HUES64 (cell line): ENCODE data around the gene RRAS2.

Experiments
- H3K27ac ChIP-seq: 2 replicates; pipeline ENCODE4 v1.7.0; 2013; ENCODE audit warnings: low read depth, low read length, inconsistent platforms
- H3K27me3 ChIP-seq: 2 replicates; pipeline ENCODE4 v1.6.1; 2013; ENCODE audit warnings: mild to moderate bottlenecking, low read length; ENCODE audit not compliant: insufficient read depth
- H3K36me3 ChIP-seq: 2 replicates; pipeline ENCODE4 v1.6.1; 2013; ENCODE audit warnings: mild to moderate bottlenecking, low read length; ENCODE audit not compliant: insufficient read depth
- H3K4me1 ChIP-seq: 2 replicates; pipeline ENCODE4 v1.6.1; 2013; ENCODE audit warnings: mild to moderate bottlenecking, low read length, moderate library complexity; ENCODE audit not compliant: insufficient read depth
- H3K4me3 ChIP-seq: 2 replicates; pipeline ENCODE4 v1.5.1; 2013; ENCODE audit warnings: mild to moderate bottlenecking, low read length, moderate library complexity
- H3K9ac ChIP-seq: 2 replicates; pipeline ENCODE4 v1.6.1; 2013; ENCODE audit warnings: mild to moderate bottlenecking, low read depth, low read length
- H3K9me3 ChIP-seq: 2 replicates; pipeline ENCODE4 v1.6.1; 2013; ENCODE audit warnings: low read depth, low read length; ENCODE audit not compliant: insufficient read depth
- WGBS: fragments of 150-250, 120-280 bp; methylation state at CpG from one replicate; pipeline ENCODE4 v1.1.7; 2013; ENCODE audit warnings: missing lambda C conversion rate; 5-methylcytosine and 5-hydroxymethylcytosine counted together

RRAS2 gene

GRCh38 chr11:14320020-14320419, 39.0 kb downstream of the RRAS2 start:
- H3K27me3 ChIP-seq: no peaks in the 10 kb centered on the region
- peak overlapping the region; percentile 28 for H3K27ac ChIP-seq
- no peaks in the 10 kb centered on the region for H3K9me3 ChIP-seq
- peaks cover 36% of the 10 kb centered on the region for H3K4me1 ChIP-seq
- H3K9ac ChIP-seq: no peak overlapping the region
- no peaks in the 10 kb centered on the region for H3K36me3 ChIP-seq
- 95% methylated on average over 3 of the region's 3 CpGs for WGBS
- H3K4me3 ChIP-seq: no peak overlapping the region

GRCh38 chr11:14318581-14318981, 40.4 kb downstream of the RRAS2 start:
- Histone ChIP-seq H3K9me3 (no peaks in the 10 kb centered on the region), H3K4me1 (peaks cover 30% of the 10 kb centered on the region), H3K9ac (no peak overlapping the region), H3K4me3 (no peak overlapping the region), H3K27me3 (no peaks in the 10 kb centered on the region), H3K27ac (0 out of 2 replicates have a peak overlapping the region, but pooled peaks have one; percentile 13), H3K36me3 (no peaks in the 10 kb centered on the region)
- WGBS: 80% methylated on average over 1 of the region's 1 CpG

- no peaks in the 10 kb centered on the region for H3K36me3 ChIP-seq
- 94% methylated on average over 7 of the region's 7 CpGs for WGBS
- H3K27ac ChIP-seq: no peak overlapping the region
- no peaks in the 10 kb centered on the region for H3K27me3 ChIP-seq
- H3K9ac ChIP-seq: no peak overlapping the region
- H3K4me3 ChIP-seq: no peak overlapping the region
- H3K9me3 ChIP-seq: no peaks in the 10 kb centered on the region
- peaks cover 34% of the 10 kb centered on the region for H3K4me1 ChIP-seq
These were observed 41.2 kb downstream of the RRAS2 start for GRCh38 chr11:14317659-14318325.

GRCh38 chr11:14315130-14315529, 43.9 kb downstream of the RRAS2 start:
- Histone ChIP-seq H3K27me3 (no peaks in the 10 kb centered on the region), H3K4me3 (no peak overlapping the region), H3K9me3 (no peaks in the 10 kb centered on the region), H3K27ac (no peak overlapping the region), H3K4me1 (peaks cover 47% of the 10 kb centered on the region), H3K36me3 (no peaks in the 10 kb centered on the region), H3K9ac (no peak overlapping the region)
- 100% methylated on average over 2 of the region's 2 CpGs for WGBS

- Histone ChIP-seq H3K27ac (no peak overlapping the region), H3K9me3 (no peaks in the 10 kb centered on the region), H3K4me3 (no peak overlapping the region), H3K4me1 (peaks cover 52% of the 10 kb centered on the region), H3K27me3 (no peaks in the 10 kb centered on the region), H3K9ac (no peak overlapping the region), H3K36me3 (no peaks in the 10 kb centered on the region)
- 86% methylated on average over 2 of the region's 2 CpGs for WGBS
These were observed 44.9 kb downstream of the RRAS2 start for GRCh38 chr11:14314127-14314526.

- Histone ChIP-seq H3K4me3 (no peak overlapping the region), H3K27ac (no peak overlapping the region), H3K9me3 (no peaks in the 10 kb centered on the region), H3K27me3 (no peaks in the 10 kb centered on the region), H3K9ac (no peak overlapping the region), H3K4me1 (peaks cover 53% of the 10 kb centered on the region), H3K36me3 (no peaks in the 10 kb centered on the region)
- 93% methylated on average over 3 of the region's 4 CpGs for WGBS
These were observed 46.1 kb downstream of the RRAS2 start for GRCh38 chr11:14312736-14313438.

GRCh38 chr11:14310679-14311078, 48.3 kb downstream of the RRAS2 start:
- no peaks in the 10 kb centered on the region for H3K27me3 ChIP-seq
- no peak overlapping the region for H3K27ac ChIP-seq
- H3K9me3 ChIP-seq: no peaks in the 10 kb centered on the region
- H3K4me3 ChIP-seq: no peak overlapping the region
- H3K36me3 ChIP-seq: no peaks in the 10 kb centered on the region
- WGBS: 83% methylated on average over 1 of the region's 1 CpG
- no peak overlapping the region for H3K9ac ChIP-seq
- peaks cover 53% of the 10 kb centered on the region for H3K4me1 ChIP-seq

GRCh38 chr11:14309425-14310192, 49.4 kb downstream of the RRAS2 start:
- H3K9me3 ChIP-seq: no peaks in the 10 kb centered on the region

GRCh38 chr11:14308897-14309387, 50.0 kb downstream of the RRAS2 start:
- WGBS: 76% methylated on average over 1 of the region's 1 CpG
- H3K9ac ChIP-seq: no peak overlapping the region
- H3K36me3 ChIP-seq: no peaks in the 10 kb centered on the region
- H3K4me1 ChIP-seq: peaks cover 63% of the 10 kb centered on the region
- no peaks in the 10 kb centered on the region for H3K9me3 ChIP-seq
- H3K27ac ChIP-seq: no peak overlapping the region
- no peaks in the 10 kb centered on the region for H3K27me3 ChIP-seq
- H3K4me3 ChIP-seq: no peak overlapping the region

More at GRCh38 chr11:14309425-14310192, 49.4 kb downstream of the RRAS2 start:
- Histone ChIP-seq H3K9ac (no peak overlapping the region), H3K4me1 (peaks cover 63% of the 10 kb centered on the region), H3K27ac (no peak overlapping the region), H3K4me3 (no peak overlapping the region), H3K36me3 (no peaks in the 10 kb centered on the region), H3K27me3 (no peaks in the 10 kb centered on the region)
- 82% methylated on average over 4 of the region's 4 CpGs for WGBS

- H3K9me3 ChIP-seq: no peaks in the 10 kb centered on the region
- H3K27ac ChIP-seq: no peak overlapping the region
- H3K27me3 ChIP-seq: no peaks in the 10 kb centered on the region
- 100% methylated on average over 1 of the region's 5 CpGs for WGBS
- no peak overlapping the region for H3K9ac ChIP-seq
- H3K4me3 ChIP-seq: no peak overlapping the region
- no peaks in the 10 kb centered on the region for H3K36me3 ChIP-seq
- H3K4me1 ChIP-seq: peaks cover 63% of the 10 kb centered on the region
These were observed 50.7 kb downstream of the RRAS2 start for GRCh38 chr11:14308114-14308896.
